Lung (tissue), 12 donors: Measurements from ENCODE around the gene MAN2B2. TPM values are rescaled to one million over a fixed set of nuclear protein-coding genes. Genes with fewer than 3 reads are reported as not detected.

Source experiments
- ATAC-seq: fragments of 200-7000 bp; cut with Tn5 transposase; one replicate; pipeline ENCODE4 v1.9.1; 2020; ENCODE audit warnings: moderate number of reproducible peaks; ENCODE audit not compliant: insufficient read depth, low FRiP score
- DNase-seq, 3 donors: peaks; one replicate each; pipeline ENCODE4 v3.0.0-alpha.2; 2013 to 2017
- H3K27ac ChIP-seq, 2 donors: one replicate each; pipeline ENCODE4 v1.5.1; 2013; ENCODE audit warnings: mild to moderate bottlenecking in 2 of 2, moderate library complexity in 2 of 2, control low read depth in 1 of 2, inconsistent platforms in 1 of 2, low read depth in 1 of 2, low read length in 1 of 2
- H3K27me3 ChIP-seq, 3 donors: one replicate each; pipeline ENCODE4 v1.5.1; 2013; ENCODE audit warnings: low read length in 2 of 3; ENCODE audit not compliant: control insufficient read depth in 3 of 3, insufficient read depth in 3 of 3
- H3K36me3 ChIP-seq, 4 donors: one replicate each; pipeline ENCODE4 v1.5.1; 2013; ENCODE audit warnings: low read length in 4 of 4, mild to moderate bottlenecking in 1 of 4, moderate library complexity in 1 of 4; ENCODE audit not compliant: control insufficient read depth in 4 of 4, insufficient read depth in 4 of 4
- H3K4me1 ChIP-seq, 5 donors: one replicate each; pipeline ENCODE4 v1.5.1; 2013; ENCODE audit warnings: low read length in 5 of 5, mild to moderate bottlenecking in 2 of 5, moderate library complexity in 1 of 5; ENCODE audit not compliant: control insufficient read depth in 5 of 5, insufficient read depth in 5 of 5
- H3K4me3 ChIP-seq: one replicate; pipeline ENCODE4 v1.5.1; 2013; ENCODE audit warnings: mild to moderate bottlenecking, control low read depth, moderate library complexity
- H3K9ac ChIP-seq, 2 donors: one replicate each; pipeline ENCODE4 v1.5.1; 2013; ENCODE audit warnings: low read length in 2 of 2, control low read depth in 1 of 2; ENCODE audit not compliant: insufficient read depth in 1 of 2
- H3K9me3 ChIP-seq, 4 donors: one replicate each; pipeline ENCODE4 v1.5.1; 2013; ENCODE audit warnings: low read length in 3 of 4, mild to moderate bottlenecking in 1 of 4, moderate library complexity in 1 of 4; ENCODE audit not compliant: control insufficient read depth in 4 of 4, insufficient read depth in 3 of 4
- CTCF ChIP-seq: IDR thresholded peaks from 2 replicates; pipeline ENCODE4 v1.5.1; 2012; ENCODE audit warnings: mild to moderate bottlenecking; ENCODE audit errors: control extremely low read depth, extremely low read depth
- WGBS, 2 donors: extraction: QIAGEN DNeasy Blood & Tissue Kit; methylation state at CpG; one replicate each; pipeline ENCODE4 v1.1.7; 2013; 5-methylcytosine and 5-hydroxymethylcytosine counted together
- polyA plus RNA-seq, 2 donors: library from polyadenylated mRNA; stranded (reverse); fragments of 200-250 nt; gene quantifications; one replicate each; pipeline ENCODE4 v1.2.1, GENCODE V29; 2013
- total RNA-seq, 2 donors: library from RNA; depleted of rRNA in 1 of 2; stranded (reverse); fragments of >200 nt in 1 of 2; gene quantifications; one replicate each; pipeline ENCODE4 v1.2.1, GENCODE V29; 2014 to 2021
- donor health status: control.
- donor health status: control.
- donor health status: Bipolar disorder and iron deficiency.
- donor health status: healthy.
- donor health status: DM: yes; HTN: yes; CAD: no.

Gene MAN2B2
- total and polyA plus RNA-seq, 4 donors, result 6.5 to 36.1 (median 16.5) TPM

GRCh38 chr4:6659897-6660296 lies 84.9 kb downstream of the MAN2B2 start:
- Histone ChIP-seq H3K4me3 (no peak overlapping the region), H3K9ac (no peak overlapping the region), H3K36me3 (no peaks in the 10 kb centered on the region), H3K27me3 (peaks cover 0 to 38% (median 37%) of the 10 kb centered on the region in 3 donors), H3K9me3 (peaks cover 0 to 3% (median 0%) of the 10 kb centered on the region in 4 donors), H3K27ac (no peak overlapping the region), H3K4me1 (peaks cover 0 to 13% (median 4%) of the 10 kb centered on the region in 5 donors)
- no peak for ATAC-seq
- 66 to 94% methylated on average over 2 of the region's 2 CpGs for WGBS, 2 donors
- TF ChIP-seq CTCF, result no peak
- DNase-seq, result no peak

- TF ChIP-seq CTCF, result no peak
- Histone ChIP-seq H3K27ac (no peak overlapping the region), H3K4me1 (peaks cover 0 to 14% (median 8%) of the 10 kb centered on the region in 5 donors), H3K36me3 (no peaks in the 10 kb centered on the region), H3K4me3 (no peak overlapping the region), H3K27me3 (peaks cover 0 to 43% (median 42%) of the 10 kb centered on the region in 3 donors), H3K9ac (no peak overlapping the region), H3K9me3 (peaks cover 0 to 3% (median under 1%) of the 10 kb centered on the region in 4 donors)
- ATAC-seq, result no peak
- 98 to 100% methylated on average over 3 of the region's 3 CpGs for WGBS, 2 donors
- DNase-seq, result no peak
Observed at GRCh38 chr4:6660430-6660829, 85.4 kb downstream of the MAN2B2 start.

- H3K4me3 ChIP-seq, result no peak overlapping the region
- H3K9me3 ChIP-seq, result peaks cover 0 to 3% (median under 1%) of the 10 kb centered on the region in 4 donors
- H3K9ac ChIP-seq, result no peak overlapping the region
- H3K27ac ChIP-seq, result no peak overlapping the region
- no peak for ATAC-seq
- H3K4me1 ChIP-seq, result peaks cover 0 to 14% (median 8%) of the 10 kb centered on the region in 5 donors
- H3K27me3 ChIP-seq, result peaks cover 0 to 44% (median 39%) of the 10 kb centered on the region in 3 donors
- DNase-seq, result no peak
- 88 to 91% methylated on average over 3 of the region's 3 CpGs for WGBS, 2 donors
- H3K36me3 ChIP-seq, result no peaks in the 10 kb centered on the region
- TF ChIP-seq CTCF, result no peak
Observed at GRCh38 chr4:6662591-6662990, 87.6 kb downstream of the MAN2B2 start.
